ENCODE results near the gene DPM3. TPM values are rescaled to one million over a fixed set of nuclear protein-coding genes. Genes with fewer than 3 reads are reported as not detected.

DPM3 gene
- total and polyA plus RNA-seq, 2 donors (not counting 1 experiment from before 2014, with no cell fraction given) = 39.9 to 97.3 TPM

DNA sequence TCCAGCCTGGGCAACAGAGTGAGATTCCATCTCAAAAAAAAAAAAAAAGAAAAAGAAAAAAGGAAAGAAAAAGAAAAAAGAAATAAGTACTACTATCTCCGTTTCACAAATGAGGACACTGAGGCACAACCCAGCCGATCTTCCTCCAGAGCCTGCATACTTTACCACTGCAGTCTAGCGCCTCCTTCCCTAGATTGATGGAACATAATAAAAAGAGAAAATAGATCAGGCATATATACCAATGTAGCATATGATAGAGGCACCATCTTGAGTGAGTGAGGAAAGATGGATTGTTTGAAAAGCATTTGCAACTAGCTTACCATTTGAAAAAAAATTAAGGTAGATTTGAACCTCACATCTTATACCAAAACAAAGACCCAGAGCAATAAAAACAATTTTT lies 5.2 kb upstream of the DPM3 start:
- no peak for TF ChIP-seq CTCF (IDR thresholded peaks at IDR 0.05)
- no peak for TF ChIP-seq EZH2 (IDR thresholded peaks at IDR 0.05; ENCODE audit: borderline replicate concordance, insufficient read depth, low read depth, low read length, poor library complexity, severe bottlenecking)
- ATAC-seq (ENCODE audit: low read depth) = no peak
- intact Hi-C loops (cut with micrococcal nuclease) = no loop called here
- Mint-ChIP-seq H3K9me3 (ENCODE audit: insufficient read depth) (no peaks in the 10 kb centered on the region), H3K4me1 (peaks cover 20% of the 10 kb centered on the region), H3K27ac (no peak overlapping the region), H3K4me3 (no peak overlapping the region), H3K27me3 (no peaks in the 10 kb centered on the region)
- no peaks in the 10 kb centered on the region for H3K36me3 ChIP-seq (replicated peaks in 1 of 2; ENCODE audit: control extremely low read depth in 1 of 2, control insufficient read depth in 1 of 2, extremely low read depth in 1 of 2, insufficient read depth in 2 of 2, low read length in 1 of 2)
- H2AFZ ChIP-seq (ENCODE audit: insufficient read depth, low read depth, low read length, poor library complexity, severe bottlenecking) = no peak overlapping the region
- no peak overlapping the region for H3K27ac ChIP-seq (ENCODE audit: low read length in 2 of 2)
- WGBS (ENCODE audit: insufficient coverage) = no CpG with 5 or more reads among the region's 3 CpGs
- no peak for DNase-seq
- no peaks in the 10 kb centered on the region for H3K9me3 ChIP-seq (ENCODE audit: control extremely low read depth in 1 of 3, control insufficient read depth in 2 of 3, insufficient read depth in 1 of 3, low read length in 2 of 3)
- H4K20me1 ChIP-seq (ENCODE audit: control insufficient read depth, insufficient read depth, low read length, poor library complexity, severe bottlenecking) = no peaks in the 10 kb centered on the region
- no peak overlapping the region for H3K9ac ChIP-seq (ENCODE audit: low read length)
- CTCF ChIA-PET = interaction anchor here (1.3 to 5.7 kb wide), 3 partner anchors 10 to 54 kb away, joined by 4 to 19 read pairs (median 9); partner anchors contain the start of gene SLC50A1
- no peak overlapping the region for H3K4me3 ChIP-seq (ENCODE audit: control extremely low read depth in 1 of 5, extremely low read depth in 1 of 5, insufficient read depth in 1 of 5, low read depth in 2 of 5, low read length in 4 of 5)
- POLR2A ChIA-PET = no interaction called here
- peaks cover 13 to 17% of the 10 kb centered on the region in 2 donors for H3K4me1 ChIP-seq (ENCODE audit: control insufficient read depth in 2 of 2, insufficient read depth in 2 of 2, low read length in 2 of 2)
- H3K79me2 ChIP-seq (ENCODE audit: control insufficient read depth, insufficient read depth, low read length) = no peaks in the 10 kb centered on the region
- no peaks in the 10 kb centered on the region for H3K27me3 ChIP-seq (replicated peaks in 1 of 4; ENCODE audit: control extremely low read depth in 1 of 4, control insufficient read depth in 3 of 4, insufficient read depth in 4 of 4, low read length in 3 of 4)
- H3K4me2 ChIP-seq (replicated peaks; ENCODE audit: low read depth, low read length, poor library complexity, severe bottlenecking) = no peak overlapping the region

- ATAC-seq (ENCODE audit: low read depth) = no peak
- Histone ChIP-seq H3K4me1 (ENCODE audit: control insufficient read depth in 2 of 2, insufficient read depth in 2 of 2, low read length in 2 of 2) (peaks cover 14 to 19% of the 10 kb centered on the region in 2 donors), H3K27me3 (replicated peaks in 1 of 4; ENCODE audit: control extremely low read depth in 1 of 4, control insufficient read depth in 3 of 4, insufficient read depth in 4 of 4, low read length in 3 of 4) (no peaks in the 10 kb centered on the region), H2AFZ (ENCODE audit: insufficient read depth, low read depth, low read length, poor library complexity, severe bottlenecking) (no peak overlapping the region), H3K4me2 (replicated peaks; ENCODE audit: low read depth, low read length, poor library complexity, severe bottlenecking) (no peak overlapping the region), H3K4me3 (ENCODE audit: control extremely low read depth in 1 of 5, extremely low read depth in 1 of 5, insufficient read depth in 1 of 5, low read depth in 2 of 5, low read length in 4 of 5) (no peak overlapping the region), H4K20me1 (ENCODE audit: control insufficient read depth, insufficient read depth, low read length, poor library complexity, severe bottlenecking) (peaks cover 9% of the 10 kb centered on the region), H3K9ac (ENCODE audit: low read length) (no peak overlapping the region), H3K27ac (ENCODE audit: low read length in 2 of 2) (no peak overlapping the region), H3K79me2 (ENCODE audit: control insufficient read depth, insufficient read depth, low read length) (peaks cover 33% of the 10 kb centered on the region), H3K9me3 (ENCODE audit: control extremely low read depth in 1 of 3, control insufficient read depth in 2 of 3, insufficient read depth in 1 of 3, low read length in 2 of 3) (no peaks in the 10 kb centered on the region), H3K36me3 (replicated peaks in 1 of 2; ENCODE audit: control extremely low read depth in 1 of 2, control insufficient read depth in 1 of 2, extremely low read depth in 1 of 2, insufficient read depth in 2 of 2, low read length in 1 of 2) (peaks cover 0 to 5% of the 10 kb centered on the region in 2 experiments)
- TF ChIP-seq EZH2 (IDR thresholded peaks at IDR 0.05; ENCODE audit: borderline replicate concordance, insufficient read depth, low read depth, low read length, poor library complexity, severe bottlenecking) (no peak), CTCF (IDR thresholded peaks at IDR 0.05) (no peak)
- no peak for DNase-seq
- WGBS (ENCODE audit: insufficient coverage) = 93% methylated on average over 3 of the region's 7 CpGs
- no peak overlapping the region for H3K4me3 Mint-ChIP-seq
- ChIA-PET POLR2A (no interaction called here), CTCF (interaction anchor here (1.4 to 5.7 kb wide), 3 partner anchors 25 to 56 kb away, joined by 4 to 19 read pairs (median 14); no protein-coding TSS in a partner anchor)
- H3K27me3 Mint-ChIP-seq = no peaks in the 10 kb centered on the region
- peaks cover 33% of the 10 kb centered on the region for H3K4me1 Mint-ChIP-seq
- intact Hi-C loops (cut with micrococcal nuclease) = no loop called here
- H3K9me3 Mint-ChIP-seq (ENCODE audit: insufficient read depth) = no peaks in the 10 kb centered on the region
- no peak overlapping the region for H3K27ac Mint-ChIP-seq
Measured at GRCh38 chr1:155141749-155142148, 1.4 kb upstream of the DPM3 start.

All from B cell (primary cell).